Panc1 (cell line): Measurements from ENCODE around the gene CCND1. TPM values are rescaled to one million over a fixed set of nuclear protein-coding genes. Genes with fewer than 3 reads are reported as not detected.

ENCODE experiments used
- ATAC-seq: fragments of 200-7000 bp; cut with Tn5 transposase; 2 replicates; pipeline ENCODE4 v1.9.1; 2020; ENCODE audit warnings: mild to moderate bottlenecking, moderate library complexity
- BruUV-seq: library from RNA; stranded (reverse); fragments of 400-500 nt; replicated peaks from 2 replicates; lab custom pipeline; 2021; lab: Mats Ljungman, UMichigan
- CTCF ChIA-PET: fragments of 300-600 bp; sonication (Branson Sonifier 250); formaldehyde crosslinking; loops from one replicate; lab custom pipeline; 2022; ENCODE audit warnings: antibody characterized with exemption; lab: Charles Lee
- POLR2A ChIA-PET: fragments of 300-600 bp; sonication (Branson Sonifier 250); formaldehyde crosslinking; loops from one replicate; lab custom pipeline; 2022; ENCODE audit warnings: antibody characterized with exemption; lab: Charles Lee
- DNase-seq: peaks from one replicate; pipeline ENCODE4 v3.0.0-alpha.2; 2010; ENCODE audit warnings: low read depth, low spot score
- H3K27ac ChIP-seq: 2 replicates; pipeline ENCODE4 v1.5.1; 2011; ENCODE audit warnings: mild to moderate bottlenecking, low read length, inconsistent platforms
- H3K27me3 ChIP-seq: fragments of 200-500 bp; sonication (Bioruptor generic); 2 replicates; pipeline ENCODE4 v1.6.0; 2014; ENCODE audit warnings: low read length, inconsistent platforms; ENCODE audit not compliant: control insufficient read depth, insufficient read depth
- H3K36me3 ChIP-seq: fragments of 200-500 bp; sonication (Bioruptor generic); 2 replicates; pipeline ENCODE4 v1.5.1; 2014; ENCODE audit warnings: inconsistent platforms, mild to moderate bottlenecking, low read length, moderate library complexity; ENCODE audit not compliant: control insufficient read depth, insufficient read depth
- H3K4me1 ChIP-seq: 2 replicates; pipeline ENCODE4 v1.5.1; 2011; ENCODE audit warnings: inconsistent platforms, mild to moderate bottlenecking, low read length, moderate library complexity; ENCODE audit not compliant: control insufficient read depth, insufficient read depth
- H3K4me3 ChIP-seq, 2 experiments: 2 replicates each; pipeline ENCODE4 v1.5.1; 2011 to 2012; ENCODE audit warnings: low read depth in 2 of 2, low read length in 2 of 2, mild to moderate bottlenecking in 2 of 2, inconsistent platforms in 1 of 2, moderate library complexity in 1 of 2
- H3K9me3 ChIP-seq: fragments of 200-500 bp; sonication (Bioruptor generic); 2 replicates; pipeline ENCODE4 v1.5.1; 2014; ENCODE audit warnings: low read depth, mild to moderate bottlenecking, inconsistent platforms, low read length, moderate library complexity; ENCODE audit not compliant: control insufficient read depth, insufficient read depth
- CTCF ChIP-seq: fragments of 450-650 bp; IDR thresholded peaks from 2 replicates; pipeline ENCODE4 v1.5.1; 2017; ENCODE audit warnings: mild to moderate bottlenecking
- POLR2AphosphoS5 ChIP-seq: IDR thresholded peaks from 2 replicates; pipeline ENCODE4 v1.6.1; 2012; ENCODE audit warnings: mild to moderate bottlenecking, low read depth, low read length, moderate library complexity
- SIN3A ChIP-seq: IDR thresholded peaks from 2 replicates; pipeline ENCODE4 v1.6.1; 2012; ENCODE audit warnings: low read depth, mild to moderate bottlenecking, low read length, moderate library complexity, borderline replicate concordance; ENCODE audit not compliant: insufficient read depth
- TCF7L2 ChIP-seq: IDR thresholded peaks from 2 replicates; pipeline ENCODE4 v1.6.1; 2011; ENCODE audit warnings: mild to moderate bottlenecking, low read depth, low read length, inconsistent platforms
- in situ Hi-C: cut with HindIII; loops from 2 replicates; pipeline ENCODE4 v1.10.0; 2016; ENCODE audit warnings: low sequenced_read_pairs, low pct_unique_long_range_greater_than_20kb
- intact Hi-C: fragments of 100-400 bp; cut with micrococcal nuclease; formaldehyde crosslinking; loops from one replicate; pipeline ENCODE4 v1.10.0; 2022; ENCODE audit not compliant: unreplicated experiment
- total RNA-seq: library from RNA; stranded (reverse); gene quantifications from one replicate; pipeline ENCODE4 v1.2.1, GENCODE V29; 2021; ENCODE audit not compliant: unreplicated experiment
- TF ChIP-seq, protein P1 (sequence below), 2 experiments: IDR thresholded peaks; 2 replicates each; pipeline ENCODE4 v1.6.1; 2011 to 2012; ENCODE audit warnings: low read depth in 2 of 2, control low read depth in 1 of 2, low read length in 1 of 2, mild to moderate bottlenecking in 1 of 2, moderate library complexity in 1 of 2; ENCODE audit not compliant: insufficient read depth in 1 of 2

CCND1 gene
- total RNA-seq, 1 experiment from 2014 or later = 259 TPM

- TF ChIP-seq TCF7L2 = no peak
These were observed 47.8 kb upstream of the CCND1 start (continued) for GRCh38 chr11:69592986-69593650.

- Histone ChIP-seq H3K36me3 (no peaks in the 10 kb centered on the region), H3K4me3 (no peak overlapping the region), H3K27me3 (no peaks in the 10 kb centered on the region), H3K27ac (no peak overlapping the region), H3K4me1 (no peaks in the 10 kb centered on the region), H3K9me3 (no peaks in the 10 kb centered on the region)
- ATAC-seq (no peak), DNase-seq (no peak)
- CTCF ChIA-PET = no interaction called here
- intact Hi-C loops = no loop called here
- POLR2A ChIA-PET = no interaction called here
- no peak for TF ChIP-seq CTCF
- TF ChIP-seq, protein P1, sequence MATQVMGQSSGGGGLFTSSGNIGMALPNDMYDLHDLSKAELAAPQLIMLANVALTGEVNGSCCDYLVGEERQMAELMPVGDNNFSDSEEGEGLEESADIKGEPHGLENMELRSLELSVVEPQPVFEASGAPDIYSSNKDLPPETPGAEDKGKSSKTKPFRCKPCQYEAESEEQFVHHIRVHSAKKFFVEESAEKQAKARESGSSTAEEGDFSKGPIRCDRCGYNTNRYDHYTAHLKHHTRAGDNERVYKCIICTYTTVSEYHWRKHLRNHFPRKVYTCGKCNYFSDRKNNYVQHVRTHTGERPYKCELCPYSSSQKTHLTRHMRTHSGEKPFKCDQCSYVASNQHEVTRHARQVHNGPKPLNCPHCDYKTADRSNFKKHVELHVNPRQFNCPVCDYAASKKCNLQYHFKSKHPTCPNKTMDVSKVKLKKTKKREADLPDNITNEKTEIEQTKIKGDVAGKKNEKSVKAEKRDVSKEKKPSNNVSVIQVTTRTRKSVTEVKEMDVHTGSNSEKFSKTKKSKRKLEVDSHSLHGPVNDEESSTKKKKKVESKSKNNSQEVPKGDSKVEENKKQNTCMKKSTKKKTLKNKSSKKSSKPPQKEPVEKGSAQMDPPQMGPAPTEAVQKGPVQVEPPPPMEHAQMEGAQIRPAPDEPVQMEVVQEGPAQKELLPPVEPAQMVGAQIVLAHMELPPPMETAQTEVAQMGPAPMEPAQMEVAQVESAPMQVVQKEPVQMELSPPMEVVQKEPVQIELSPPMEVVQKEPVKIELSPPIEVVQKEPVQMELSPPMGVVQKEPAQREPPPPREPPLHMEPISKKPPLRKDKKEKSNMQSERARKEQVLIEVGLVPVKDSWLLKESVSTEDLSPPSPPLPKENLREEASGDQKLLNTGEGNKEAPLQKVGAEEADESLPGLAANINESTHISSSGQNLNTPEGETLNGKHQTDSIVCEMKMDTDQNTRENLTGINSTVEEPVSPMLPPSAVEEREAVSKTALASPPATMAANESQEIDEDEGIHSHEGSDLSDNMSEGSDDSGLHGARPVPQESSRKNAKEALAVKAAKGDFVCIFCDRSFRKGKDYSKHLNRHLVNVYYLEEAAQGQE (IDR thresholded peaks at IDR 0.05; ENCODE audit: insufficient read depth in 1 of 2, low read depth in 2 of 2, low read length in 1 of 2) = no peak
- TF ChIP-seq POLR2AphosphoS5 = no peak
- TF ChIP-seq SIN3A = no peak
- in situ Hi-C loops = no loop called here
- no TSS peak for BruUV-seq
These were observed 47.1 kb upstream of the CCND1 start for GRCh38 chr11:69593851-69594250.

DNA sequence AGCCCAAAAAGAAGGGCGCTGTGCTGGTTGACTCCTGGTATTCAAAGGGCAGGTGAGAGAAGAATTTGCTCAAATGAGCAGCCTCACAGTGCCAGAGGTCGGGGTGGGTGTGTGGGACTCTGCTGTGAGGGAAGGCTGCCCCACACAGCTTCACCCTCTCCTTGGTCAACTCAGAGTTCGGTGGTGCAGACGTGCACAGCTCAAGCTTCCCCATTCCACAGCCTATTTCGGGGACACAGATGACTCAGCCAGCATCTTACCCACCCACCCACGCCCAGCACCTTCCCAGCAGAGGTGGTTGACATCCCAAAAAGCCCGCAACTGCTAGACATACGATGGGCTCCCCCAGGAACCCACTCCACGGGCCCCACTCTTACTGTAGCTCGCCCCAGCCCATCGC lies 46.5 kb upstream of the CCND1 start:
- in situ Hi-C loops = no loop called here
- ATAC-seq (no peak), DNase-seq (no peak)
- TF ChIP-seq POLR2AphosphoS5 (no peak), TCF7L2 (no peak), CTCF (no peak), SIN3A (no peak)
- TF ChIP-seq, protein P1 (IDR thresholded peaks at IDR 0.05; ENCODE audit: insufficient read depth in 1 of 2, low read depth in 2 of 2, low read length in 1 of 2) = no peak
- H3K4me1 ChIP-seq = no peaks in the 10 kb centered on the region
- H3K36me3 ChIP-seq = no peaks in the 10 kb centered on the region
- intact Hi-C loops = no loop called here
- CTCF ChIA-PET = no interaction called here
- no peak overlapping the region for H3K4me3 ChIP-seq
- no TSS peak for BruUV-seq
- POLR2A ChIA-PET = no interaction called here
- H3K9me3 ChIP-seq = no peaks in the 10 kb centered on the region
- H3K27me3 ChIP-seq = no peaks in the 10 kb centered on the region
- no peak overlapping the region for H3K27ac ChIP-seq
